HepG2 (cell line): ENCODE measurements around the gene PLPP3. TPM values are rescaled to one million over a fixed set of nuclear protein-coding genes. Genes with fewer than 3 reads are reported as not detected.

ENCODE experiments used
- GATAD2A ChIP-seq: IDR thresholded peaks from 2 replicates; pipeline ENCODE4 v1.6.1; 2016
- GZF1 ChIP-seq: sonication (generic); formaldehyde crosslinking; IDR thresholded peaks from 2 replicates; pipeline ENCODE4 v1.5.1; 2020; ENCODE audit warnings: mild to moderate bottlenecking, missing genetic modification reagents
- HNF4G ChIP-seq, 2 experiments: sonication (generic) in 1 of 2; formaldehyde crosslinking in 1 of 2; IDR thresholded peaks; 2 replicates each; pipeline versions ENCODE4 v1.4.0 to v1.6.1; 2011 to 2020; ENCODE audit warnings: borderline replicate concordance in 2 of 2, low read depth in 2 of 2, mild to moderate bottlenecking in 2 of 2, low read length in 1 of 2, missing genetic modification reagents in 1 of 2, moderate library complexity in 1 of 2
- KDM6A ChIP-seq: IDR thresholded peaks from 2 replicates; pipeline ENCODE4 v1.6.1; 2016; ENCODE audit warnings: low read depth
- MED1 ChIP-seq: sonication (generic); formaldehyde crosslinking; IDR thresholded peaks from 2 replicates; pipeline ENCODE4 v1.4.0; 2020; ENCODE audit warnings: missing genetic modification reagents
- MYPOP ChIP-seq: sonication (generic); formaldehyde crosslinking; IDR thresholded peaks from 2 replicates; pipeline ENCODE4 v1.8.1; 2023; ENCODE audit warnings: mild to moderate bottlenecking, moderate library complexity, missing genetic modification reagents
- NCOR1 ChIP-seq: fragments of 200-600 bp; sonication (generic); IDR thresholded peaks from 2 replicates; pipeline ENCODE4 v1.7.0; 2017; ENCODE audit warnings: antibody characterized with exemption, low read length, borderline replicate concordance
- SALL1 ChIP-seq: sonication (generic); formaldehyde crosslinking; IDR thresholded peaks from 2 replicates; pipeline ENCODE4 v1.8.0; 2022; ENCODE audit warnings: mild to moderate bottlenecking, missing genetic modification reagents
- SRSF9 ChIP-seq: fragments of 200-400 bp; formaldehyde crosslinking; IDR thresholded peaks from 2 replicates; pipeline ENCODE4 v1.6.1; 2018; ENCODE audit warnings: borderline replicate concordance, mild to moderate bottlenecking, low read depth, low read length; ENCODE audit not compliant: insufficient read depth, poor library complexity, severe bottlenecking
- ZC3H4 ChIP-seq: sonication (generic); formaldehyde crosslinking; IDR thresholded peaks from 2 replicates; pipeline ENCODE4 v1.4.0; 2020; ENCODE audit warnings: missing genetic modification reagents, borderline replicate concordance
- ZFY ChIP-seq: sonication (generic); formaldehyde crosslinking; IDR thresholded peaks from 2 replicates; pipeline ENCODE4 v1.4.0; 2020; ENCODE audit warnings: missing genetic modification reagents
- polyA plus RNA-seq, 8 experiments: library from polyadenylated mRNA; depleted of rRNA in 3 of 8; stranded (reverse) in 7 of 8; unstranded in 1 of 8; fragments of >200 nt; fragmentation: Illumina TruSeq in 4 of 8; extraction: Trizol in 4 of 8; gene quantifications; 2 replicates each; pipeline versions ENCODE4 v1.2.1 to v1.2.3, GENCODE V29; 2011 to 2016; ENCODE audit warnings: low read depth in 4 of 8, missing spikeins in 1 of 8, mixed read lengths in 1 of 8; ENCODE audit not compliant: insufficient read depth in 1 of 8
- total RNA-seq, 5 experiments: library from RNA; depleted of rRNA; stranded (reverse); fragments of >200 nt; fragmentation: Illumina TruSeq; extraction: Trizol; gene quantifications; 2 replicates each; pipeline ENCODE4 v1.2.3, GENCODE V29; 2016; ENCODE audit warnings: low read depth in 1 of 5
- TF ChIP-seq, protein P1 (sequence below): sonication (generic); formaldehyde crosslinking; IDR thresholded peaks from 2 replicates; pipeline ENCODE4 v1.4.0; 2020; ENCODE audit warnings: missing genetic modification reagents, mild to moderate bottlenecking, borderline replicate concordance
- TF ChIP-seq, protein P2 (sequence below): sonication (generic); formaldehyde crosslinking; IDR thresholded peaks from 2 replicates; pipeline ENCODE4 v1.4.0; 2020; ENCODE audit warnings: mild to moderate bottlenecking, missing genetic modification reagents, borderline replicate concordance
- TF ChIP-seq, protein P3 (sequence below): sonication (generic); formaldehyde crosslinking; conservative IDR thresholded peaks from 2 replicates; pipeline ENCODE4 v1.4.0; 2020; ENCODE audit warnings: mild to moderate bottlenecking, missing genetic modification reagents, moderate library complexity

PLPP3 gene
- total and polyA plus RNA-seq, 2 of the 13 experiments (the other 11 are each of a cell fraction or from before 2014, with no cell fraction given), result 49.7 to 65.8 TPM

GRCh38 chr1:56509713-56510641 is 69.4 kb downstream of the PLPP3 start (continued):
- TF ChIP-seq, protein P1, sequence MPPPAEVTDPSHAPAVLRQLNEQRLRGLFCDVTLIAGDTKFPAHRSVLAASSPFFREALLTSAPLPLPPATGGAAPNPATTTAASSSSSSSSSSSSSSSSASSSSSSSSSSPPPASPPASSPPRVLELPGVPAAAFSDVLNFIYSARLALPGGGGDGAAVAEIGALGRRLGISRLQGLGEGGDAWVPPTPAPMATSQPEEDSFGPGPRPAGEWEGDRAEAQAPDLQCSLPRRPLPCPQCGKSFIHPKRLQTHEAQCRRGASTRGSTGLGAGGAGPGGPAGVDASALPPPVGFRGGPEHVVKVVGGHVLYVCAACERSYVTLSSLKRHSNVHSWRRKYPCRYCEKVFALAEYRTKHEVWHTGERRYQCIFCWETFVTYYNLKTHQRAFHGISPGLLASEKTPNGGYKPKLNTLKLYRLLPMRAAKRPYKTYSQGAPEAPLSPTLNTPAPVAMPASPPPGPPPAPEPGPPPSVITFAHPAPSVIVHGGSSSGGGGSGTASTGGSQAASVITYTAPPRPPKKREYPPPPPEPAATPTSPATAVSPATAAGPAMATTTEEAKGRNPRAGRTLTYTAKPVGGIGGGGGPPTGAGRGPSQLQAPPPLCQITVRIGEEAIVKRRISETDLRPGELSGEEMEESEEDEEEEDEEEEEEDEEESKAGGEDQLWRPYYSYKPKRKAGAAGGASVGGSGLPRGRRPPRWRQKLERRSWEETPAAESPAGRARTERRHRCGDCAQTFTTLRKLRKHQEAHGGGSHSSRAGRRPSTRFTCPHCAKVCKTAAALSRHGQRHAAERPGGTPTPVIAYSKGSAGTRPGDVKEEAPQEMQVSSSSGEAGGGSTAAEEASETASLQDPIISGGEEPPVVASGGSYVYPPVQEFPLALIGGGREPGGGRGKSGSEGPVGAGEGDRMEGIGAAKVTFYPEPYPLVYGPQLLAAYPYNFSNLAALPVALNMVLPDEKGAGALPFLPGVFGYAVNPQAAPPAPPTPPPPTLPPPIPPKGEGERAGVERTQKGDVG (CRISPR knock-in tag), result peak; percentile 40; the same call in 1 of the 2 replicates
- no peak for TF ChIP-seq ZFY (CRISPR knock-in tag)
- TF ChIP-seq, protein P2, sequence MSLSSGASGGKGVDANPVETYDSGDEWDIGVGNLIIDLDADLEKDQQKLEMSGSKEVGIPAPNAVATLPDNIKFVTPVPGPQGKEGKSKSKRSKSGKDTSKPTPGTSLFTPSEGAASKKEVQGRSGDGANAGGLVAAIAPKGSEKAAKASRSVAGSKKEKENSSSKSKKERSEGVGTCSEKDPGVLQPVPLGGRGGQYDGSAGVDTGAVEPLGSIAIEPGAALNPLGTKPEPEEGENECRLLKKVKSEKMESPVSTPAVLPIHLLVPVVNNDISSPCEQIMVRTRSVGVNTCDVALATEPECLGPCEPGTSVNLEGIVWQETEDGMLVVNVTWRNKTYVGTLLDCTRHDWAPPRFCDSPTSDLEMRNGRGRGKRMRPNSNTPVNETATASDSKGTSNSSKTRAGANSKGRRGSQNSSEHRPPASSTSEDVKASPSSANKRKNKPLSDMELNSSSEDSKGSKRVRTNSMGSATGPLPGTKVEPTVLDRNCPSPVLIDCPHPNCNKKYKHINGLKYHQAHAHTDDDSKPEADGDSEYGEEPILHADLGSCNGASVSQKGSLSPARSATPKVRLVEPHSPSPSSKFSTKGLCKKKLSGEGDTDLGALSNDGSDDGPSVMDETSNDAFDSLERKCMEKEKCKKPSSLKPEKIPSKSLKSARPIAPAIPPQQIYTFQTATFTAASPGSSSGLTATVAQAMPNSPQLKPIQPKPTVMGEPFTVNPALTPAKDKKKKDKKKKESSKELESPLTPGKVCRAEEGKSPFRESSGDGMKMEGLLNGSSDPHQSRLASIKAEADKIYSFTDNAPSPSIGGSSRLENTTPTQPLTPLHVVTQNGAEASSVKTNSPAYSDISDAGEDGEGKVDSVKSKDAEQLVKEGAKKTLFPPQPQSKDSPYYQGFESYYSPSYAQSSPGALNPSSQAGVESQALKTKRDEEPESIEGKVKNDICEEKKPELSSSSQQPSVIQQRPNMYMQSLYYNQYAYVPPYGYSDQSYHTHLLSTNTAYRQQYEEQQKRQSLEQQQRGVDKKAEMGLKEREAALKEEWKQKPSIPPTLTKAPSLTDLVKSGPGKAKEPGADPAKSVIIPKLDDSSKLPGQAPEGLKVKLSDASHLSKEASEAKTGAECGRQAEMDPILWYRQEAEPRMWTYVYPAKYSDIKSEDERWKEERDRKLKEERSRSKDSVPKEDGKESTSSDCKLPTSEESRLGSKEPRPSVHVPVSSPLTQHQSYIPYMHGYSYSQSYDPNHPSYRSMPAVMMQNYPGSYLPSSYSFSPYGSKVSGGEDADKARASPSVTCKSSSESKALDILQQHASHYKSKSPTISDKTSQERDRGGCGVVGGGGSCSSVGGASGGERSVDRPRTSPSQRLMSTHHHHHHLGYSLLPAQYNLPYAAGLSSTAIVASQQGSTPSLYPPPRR (CRISPR knock-in tag), result peak; percentile 48; the same call in 1 of the 2 replicates
- TF ChIP-seq SRSF9, result no peak
- no peak for TF ChIP-seq ZC3H4 (CRISPR knock-in tag)
- 0 out of 2 replicates have a peak, but pooled peaks have one; percentile 42 for TF ChIP-seq KDM6A (CRISPR knock-in tag)
- no peak for TF ChIP-seq MYPOP (CRISPR knock-in tag)
- TF ChIP-seq MED1, result peak; percentile 60
- TF ChIP-seq GATAD2A, result peak; percentile 83
- peak; percentile 66; the same call in 1 of the 2 replicates for TF ChIP-seq NCOR1
- peak; percentile 89 for TF ChIP-seq HNF4G (IDR thresholded peaks at IDR 0.05; ENCODE audit: borderline replicate concordance, low read depth, low read length)
- no peak for TF ChIP-seq HNF4G (CRISPR knock-in tag; IDR thresholded peaks at IDR 0.05; ENCODE audit: borderline replicate concordance, low read depth)
- peak; percentile 71 for TF ChIP-seq SALL1
- TF ChIP-seq GZF1 (CRISPR knock-in tag), result no peak
- TF ChIP-seq, protein P3, sequence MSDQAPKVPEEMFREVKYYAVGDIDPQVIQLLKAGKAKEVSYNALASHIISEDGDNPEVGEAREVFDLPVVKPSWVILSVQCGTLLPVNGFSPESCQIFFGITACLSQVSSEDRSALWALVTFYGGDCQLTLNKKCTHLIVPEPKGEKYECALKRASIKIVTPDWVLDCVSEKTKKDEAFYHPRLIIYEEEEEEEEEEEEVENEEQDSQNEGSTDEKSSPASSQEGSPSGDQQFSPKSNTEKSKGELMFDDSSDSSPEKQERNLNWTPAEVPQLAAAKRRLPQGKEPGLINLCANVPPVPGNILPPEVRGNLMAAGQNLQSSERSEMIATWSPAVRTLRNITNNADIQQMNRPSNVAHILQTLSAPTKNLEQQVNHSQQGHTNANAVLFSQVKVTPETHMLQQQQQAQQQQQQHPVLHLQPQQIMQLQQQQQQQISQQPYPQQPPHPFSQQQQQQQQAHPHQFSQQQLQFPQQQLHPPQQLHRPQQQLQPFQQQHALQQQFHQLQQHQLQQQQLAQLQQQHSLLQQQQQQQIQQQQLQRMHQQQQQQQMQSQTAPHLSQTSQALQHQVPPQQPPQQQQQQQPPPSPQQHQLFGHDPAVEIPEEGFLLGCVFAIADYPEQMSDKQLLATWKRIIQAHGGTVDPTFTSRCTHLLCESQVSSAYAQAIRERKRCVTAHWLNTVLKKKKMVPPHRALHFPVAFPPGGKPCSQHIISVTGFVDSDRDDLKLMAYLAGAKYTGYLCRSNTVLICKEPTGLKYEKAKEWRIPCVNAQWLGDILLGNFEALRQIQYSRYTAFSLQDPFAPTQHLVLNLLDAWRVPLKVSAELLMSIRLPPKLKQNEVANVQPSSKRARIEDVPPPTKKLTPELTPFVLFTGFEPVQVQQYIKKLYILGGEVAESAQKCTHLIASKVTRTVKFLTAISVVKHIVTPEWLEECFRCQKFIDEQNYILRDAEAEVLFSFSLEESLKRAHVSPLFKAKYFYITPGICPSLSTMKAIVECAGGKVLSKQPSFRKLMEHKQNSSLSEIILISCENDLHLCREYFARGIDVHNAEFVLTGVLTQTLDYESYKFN (CRISPR knock-in tag), result peak; percentile 75
